CD4-positive, alpha-beta T cell treated with Interferon alpha-2 for 1 hour (primary cell): ENCODE measurements around the gene MCRIP1.

Experiments
- DNase-seq, 2 donors: peaks; one replicate each; pipeline ENCODE4 v3.0.0-alpha.2; 2020 to 2022

MCRIP1 gene, protein sequence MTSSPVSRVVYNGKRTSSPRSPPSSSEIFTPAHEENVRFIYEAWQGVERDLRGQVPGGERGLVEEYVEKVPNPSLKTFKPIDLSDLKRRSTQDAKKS

GRCh38 chr17:81833160-81833920 is at the start of gene MCRIP1:
Gene MCRIP1, minus strand, starts transcription at chr17:81833291. Its CDS starts 8,785 bp downstream, at chr17:81824506.
- peak; percentile 92 to 95 for DNase-seq

DNA sequence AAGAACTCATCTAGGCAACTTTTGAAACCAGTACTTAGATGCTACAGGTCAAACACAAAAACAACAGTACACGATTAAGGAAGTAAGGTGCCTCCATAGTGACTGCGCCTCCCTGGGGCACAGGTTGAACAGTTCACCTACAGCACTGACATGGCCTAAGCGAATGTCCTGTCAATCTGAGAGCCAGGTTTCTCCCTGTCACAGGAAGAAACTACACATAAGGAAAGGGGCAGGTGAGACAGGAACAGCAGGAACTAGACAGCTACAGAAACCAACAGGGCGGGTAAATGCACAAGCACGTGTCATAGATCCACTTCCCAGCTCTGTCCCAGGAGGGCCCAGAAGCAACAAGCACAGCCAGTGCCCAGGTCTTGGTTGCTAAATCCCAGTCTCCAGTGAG is 46.0 kb upstream of the MCRIP1 start:
- no peak for DNase-seq

GRCh38 chr17:81878294-81878693 is 45.2 kb upstream of the MCRIP1 start:
- no peak for DNase-seq

DNA sequence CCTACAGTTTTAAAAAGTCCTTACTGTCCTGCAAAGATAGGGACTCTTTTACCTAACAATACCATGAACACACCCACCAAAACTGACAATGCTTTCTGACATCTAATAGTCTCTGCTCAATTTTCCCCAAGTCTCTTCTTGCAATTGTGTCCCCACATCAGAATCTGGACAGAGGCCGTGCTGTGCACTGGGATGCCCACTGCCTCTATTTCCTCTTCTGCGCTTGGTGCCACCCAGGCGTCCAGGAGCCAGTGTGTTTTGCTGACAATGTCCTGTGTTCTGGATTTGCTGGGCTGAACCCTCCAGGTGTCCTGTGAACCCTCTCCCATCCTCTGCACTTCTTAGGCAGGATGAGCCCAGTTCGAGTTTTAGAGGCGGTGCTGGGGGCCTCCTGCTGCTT is 44.5 kb upstream of the MCRIP1 start:
- no peak for DNase-seq

GRCh38 chr17:81871387-81872230 is 38.5 kb upstream of the MCRIP1 start:
- DNase-seq, result peak; percentile 95 to 96

- no peak for DNase-seq
Measured at GRCh38 chr17:81870981-81871386, 37.9 kb upstream of the MCRIP1 start, which contains the start of gene ARHGDIA. Gene ARHGDIA, minus strand, starts transcription at chr17:81871337. Its CDS starts 1,407 bp downstream, at chr17:81869930.

DNA sequence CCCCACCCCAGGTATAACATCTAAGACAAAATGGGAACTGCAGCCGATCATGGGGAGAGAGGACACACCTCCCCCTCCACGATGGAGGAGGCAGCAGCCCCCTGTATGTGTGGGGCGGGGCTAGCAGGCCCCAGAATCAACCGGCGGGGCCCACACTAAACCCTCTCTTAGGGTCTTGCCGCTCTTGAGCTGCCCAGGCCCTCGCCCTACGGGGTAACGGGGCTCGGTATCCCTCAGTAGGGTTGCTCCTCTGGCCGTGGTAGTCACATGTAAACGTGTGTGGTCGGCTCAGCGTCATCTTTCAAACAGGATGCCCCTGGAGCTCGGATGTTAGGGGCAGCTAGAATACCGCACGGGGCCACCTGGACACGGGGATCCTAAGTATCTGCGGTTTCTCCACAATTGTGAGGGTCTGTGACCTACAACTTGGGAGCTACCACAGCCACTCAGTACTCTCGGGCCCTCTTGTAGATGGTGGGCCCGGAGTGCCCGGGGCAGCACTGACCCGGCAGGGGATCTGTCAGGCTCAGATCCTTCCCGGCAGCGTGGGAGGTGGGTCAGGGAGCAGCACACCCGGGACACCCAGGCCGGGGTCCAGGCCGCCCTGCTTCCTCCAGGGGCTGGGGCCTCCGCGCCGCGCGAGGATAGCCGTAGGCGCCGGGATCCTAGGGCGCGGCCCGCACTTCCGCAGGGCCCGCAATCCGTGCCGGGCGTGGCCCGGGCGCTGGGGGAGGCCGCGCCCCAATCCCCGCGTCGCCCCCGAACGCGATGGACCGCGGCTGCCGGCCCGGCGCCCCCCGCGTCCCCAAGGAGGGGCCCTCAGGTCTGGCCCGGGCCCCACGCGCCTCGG is 37.3 kb upstream of the MCRIP1 start:
- DNase-seq, result peak in 1 of 2 donors; percentile 54

GRCh38 chr17:81869221-81870130 is 36.4 kb upstream of the MCRIP1 start:
- peak in 1 of 2 donors; percentile 40 for DNase-seq

- DNase-seq, result no peak
Measured at GRCh38 chr17:81868674-81869220, 35.7 kb upstream of the MCRIP1 start.

DNA sequence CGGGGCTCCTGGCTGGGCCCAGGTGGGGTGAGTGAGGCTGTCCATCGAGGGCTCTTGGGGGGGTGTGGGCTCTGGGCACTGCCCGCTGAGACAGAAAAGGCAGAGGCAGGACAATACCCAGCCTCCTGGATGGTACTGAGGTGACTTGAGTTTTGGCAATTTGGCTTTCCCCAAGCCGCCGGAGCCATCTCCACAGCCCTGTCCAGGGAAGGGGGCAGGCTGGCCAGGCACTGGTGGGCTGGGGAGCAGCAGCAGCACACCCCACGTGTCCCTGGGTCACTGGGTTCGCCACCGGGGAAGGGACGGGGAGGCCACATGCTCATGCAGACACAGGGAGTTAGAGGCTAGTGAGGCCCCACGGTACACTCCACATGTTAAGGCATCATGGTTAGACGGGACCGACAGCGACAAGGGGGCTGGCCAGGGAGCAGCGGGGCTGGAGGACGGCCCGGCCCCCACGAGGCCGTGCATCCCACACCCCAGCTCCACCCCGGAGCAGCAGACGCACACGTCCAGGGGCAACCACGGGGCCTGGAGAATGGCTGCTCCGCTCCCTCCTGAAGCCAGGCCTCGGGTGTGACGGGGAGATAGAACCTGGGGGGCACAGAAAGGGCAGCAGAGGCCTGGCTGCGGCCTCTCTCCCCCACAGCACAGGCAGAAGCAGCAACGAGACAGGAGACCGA is 35.0 kb upstream of the MCRIP1 start:
- no peak for DNase-seq

DNA sequence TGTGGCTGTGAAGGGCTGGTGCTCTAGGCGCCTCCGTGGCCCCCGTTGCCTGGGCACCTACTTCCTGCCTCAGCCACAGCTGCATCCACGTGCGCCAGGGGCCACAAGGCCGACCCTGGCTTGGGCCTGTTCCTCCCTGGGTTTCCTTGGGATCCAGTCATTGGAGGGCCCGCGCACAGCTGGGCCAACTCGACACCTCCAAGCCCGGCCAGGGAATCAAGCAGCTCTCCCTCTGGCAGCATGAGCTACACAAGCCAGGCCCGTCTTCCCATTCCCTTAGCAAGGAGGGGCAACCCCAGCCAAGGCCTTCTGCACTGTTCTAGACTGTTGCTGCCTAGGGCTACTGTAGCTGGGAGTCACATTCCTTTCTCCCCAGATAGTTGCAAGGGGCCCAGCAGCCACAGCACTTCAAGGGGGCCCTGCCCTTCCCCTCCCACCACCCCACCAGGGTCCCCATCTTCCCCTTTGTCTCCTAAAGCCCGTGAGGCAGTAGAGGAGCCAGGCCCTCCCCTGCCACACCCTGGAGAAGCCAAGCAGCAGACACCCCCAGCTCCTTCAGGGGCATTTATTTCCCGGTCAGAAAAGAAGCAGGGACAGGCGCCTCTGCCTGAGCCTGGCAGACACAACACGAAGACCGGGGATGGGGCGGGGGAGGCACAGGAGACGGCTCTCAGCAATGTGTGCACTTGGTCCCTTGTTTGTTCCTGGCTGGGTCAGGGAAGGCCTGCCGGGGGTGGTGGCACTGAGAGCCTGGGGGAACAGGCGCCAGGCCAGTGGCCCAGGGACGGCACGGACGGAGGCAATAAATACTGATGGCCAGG is 34.3 kb upstream of the MCRIP1 start:
- DNase-seq, result peak in 1 of 2 donors; percentile 43

DNA sequence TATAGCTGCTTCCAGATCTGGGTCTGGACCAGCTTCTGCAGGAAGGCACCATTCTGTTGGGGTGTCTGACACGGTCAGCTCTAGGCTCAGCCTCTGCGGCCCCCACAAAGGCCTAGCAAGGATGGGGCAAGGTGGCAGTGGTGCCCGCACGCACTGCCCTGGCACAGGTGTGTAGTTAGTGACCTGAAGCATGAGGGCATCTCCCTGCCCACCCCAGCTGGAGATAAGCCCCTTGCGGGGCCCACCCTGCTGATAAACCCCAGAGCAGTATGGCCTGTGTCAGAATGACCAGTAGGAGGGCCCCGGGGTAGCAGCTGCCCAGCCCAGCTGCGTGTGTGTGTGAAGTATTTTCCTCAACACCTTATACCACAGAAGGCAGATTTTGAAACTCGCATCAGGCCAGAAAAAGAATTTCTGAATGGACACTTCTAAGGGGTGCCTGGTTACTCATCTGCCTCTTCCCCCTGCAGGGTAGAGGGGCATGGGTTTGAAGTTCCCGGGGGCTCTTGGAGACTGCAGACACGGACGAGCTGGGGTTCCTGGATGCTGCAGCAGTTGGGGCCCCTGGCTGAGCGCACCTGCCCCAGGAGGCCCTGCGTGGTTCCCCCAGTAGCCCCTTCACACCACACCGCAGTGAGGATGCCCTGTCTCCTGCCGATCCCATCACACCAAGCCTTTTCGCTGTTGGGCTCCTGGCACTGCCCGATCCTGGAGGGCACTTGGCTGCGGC is 33.5 kb upstream of the MCRIP1 start:
- DNase-seq, result peak in 1 of 2 donors; percentile 24

DNA sequence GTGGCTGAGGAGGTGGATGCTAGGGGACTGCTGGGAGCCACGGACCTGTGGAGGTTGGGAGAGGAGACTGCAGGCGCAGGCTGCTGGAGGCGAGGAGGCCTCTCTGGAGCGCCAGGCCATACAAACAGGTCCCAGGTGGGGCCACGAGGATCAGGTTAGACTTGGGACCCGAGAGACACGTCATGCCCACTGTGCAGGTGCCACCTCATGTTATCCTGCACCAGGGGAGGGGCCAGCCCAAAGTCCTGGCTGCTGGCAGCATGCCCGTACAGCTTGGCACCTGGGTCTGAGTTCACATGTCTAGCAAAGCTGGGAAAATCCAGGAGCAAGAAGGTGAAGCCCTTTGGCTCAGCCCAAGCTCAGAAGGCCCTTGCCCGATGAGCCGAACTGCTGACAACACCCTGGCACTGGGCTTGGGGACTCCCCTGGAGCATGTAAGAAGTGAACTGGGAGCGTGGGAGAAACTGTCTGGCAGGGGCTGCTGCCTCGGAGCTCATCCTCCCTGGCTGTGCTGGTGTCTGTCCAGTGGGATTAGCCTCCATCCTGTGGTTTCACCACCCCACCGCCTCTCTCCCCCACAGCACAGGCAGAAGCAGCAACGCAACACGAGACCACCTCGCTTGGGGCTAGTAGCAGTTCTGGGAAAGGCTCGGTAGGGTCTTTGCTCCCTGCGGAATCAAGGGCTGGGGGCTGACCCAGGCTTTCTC is 32.8 kb upstream of the MCRIP1 start:
- DNase-seq, result peak in 1 of 2 donors; percentile 14

DNA sequence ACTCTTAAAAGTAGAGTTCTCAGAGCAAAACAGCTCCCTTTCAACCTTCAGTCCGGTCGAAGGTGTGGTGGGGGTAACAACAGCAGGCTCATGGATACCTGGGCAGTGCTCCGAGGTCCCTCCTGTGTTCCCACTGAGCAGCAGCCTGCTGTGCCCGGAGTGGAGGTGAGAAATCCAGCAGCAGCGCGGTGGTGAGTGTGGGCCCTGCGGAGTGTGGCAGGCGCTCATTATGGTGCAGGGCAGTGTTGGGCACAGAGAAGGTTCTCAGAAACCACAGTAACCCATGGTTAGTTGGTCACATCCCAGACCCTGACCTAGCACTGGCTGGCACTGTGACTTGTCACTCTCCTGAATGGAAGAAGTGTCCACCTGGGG is 32.3 kb upstream of the MCRIP1 start:
- DNase-seq, result no peak

- no peak for DNase-seq
Measured at GRCh38 chr17:81863833-81864768, 31.0 kb upstream of the MCRIP1 start.

GRCh38 chr17:81863123-81863675 is 30.1 kb upstream of the MCRIP1 start:
- no peak for DNase-seq
